ENCODE data around the gene RTTN. TPM values are rescaled to one million over a fixed set of nuclear protein-coding genes. Genes with fewer than 3 reads are reported as not detected.
"Not testable (repeated sequence)": the region's sequence is repeated elsewhere in the genome, so short reads cannot be mapped to it uniquely, and the experiment has no call there.

The RTTN gene
- total RNA-seq, 1 donor from 2014 or later = 12.2 TPM

DNA sequence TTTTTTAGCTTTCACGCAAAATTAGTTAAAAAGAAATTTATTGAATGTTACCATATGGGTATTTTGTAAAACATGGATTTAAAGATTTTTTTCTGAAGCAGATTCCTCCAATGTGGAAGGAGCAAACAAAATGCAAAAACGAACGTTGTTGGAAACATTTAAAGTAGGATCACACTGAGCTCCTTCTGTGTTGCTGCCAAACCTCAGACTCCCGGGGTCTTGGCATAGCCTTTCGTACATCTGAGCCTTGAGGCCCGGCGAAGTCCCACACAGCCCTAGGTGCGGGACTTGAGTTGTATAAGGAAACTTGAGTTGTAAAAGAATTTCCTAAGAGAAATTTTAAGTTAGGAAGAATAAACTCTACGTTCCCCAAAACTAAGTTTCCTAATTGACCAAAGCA lies 205.8 kb downstream of the RTTN start:
- no peak for DNase-seq (ENCODE audit: low spot score)
- intact Hi-C loops (cut with DNase I) = loop anchor here (5.0 kb wide), 1 partner anchor 48 kb away; no protein-coding TSS in a partner anchor

DNA sequence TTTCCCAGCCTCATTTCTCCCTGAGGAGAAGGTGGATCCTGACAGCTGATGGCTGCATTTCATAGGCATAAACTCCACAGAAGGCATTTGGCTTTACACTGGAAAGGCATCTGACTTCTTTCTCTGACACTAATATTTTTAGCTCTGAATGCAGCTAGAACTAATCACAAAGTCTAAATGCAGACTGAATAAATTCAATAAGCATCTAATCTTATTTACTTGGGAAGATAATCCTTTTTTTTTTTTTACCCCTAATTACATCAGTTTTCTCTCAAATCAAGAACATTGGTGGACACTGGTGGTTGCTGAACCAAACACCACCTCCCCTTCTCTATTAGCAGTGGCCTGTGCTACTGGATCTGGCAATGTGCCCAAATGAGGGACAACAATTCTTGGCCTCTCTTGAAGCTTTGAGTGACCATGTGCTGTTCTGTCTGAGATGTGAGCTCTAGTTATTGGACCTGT lies 206.9 kb downstream of the RTTN start:
- no peak for DNase-seq (ENCODE audit: low spot score)
- intact Hi-C loops (cut with DNase I) = loop anchor here (5.0 kb wide), 1 partner anchor 49 kb away; no protein-coding TSS in a partner anchor

DNA sequence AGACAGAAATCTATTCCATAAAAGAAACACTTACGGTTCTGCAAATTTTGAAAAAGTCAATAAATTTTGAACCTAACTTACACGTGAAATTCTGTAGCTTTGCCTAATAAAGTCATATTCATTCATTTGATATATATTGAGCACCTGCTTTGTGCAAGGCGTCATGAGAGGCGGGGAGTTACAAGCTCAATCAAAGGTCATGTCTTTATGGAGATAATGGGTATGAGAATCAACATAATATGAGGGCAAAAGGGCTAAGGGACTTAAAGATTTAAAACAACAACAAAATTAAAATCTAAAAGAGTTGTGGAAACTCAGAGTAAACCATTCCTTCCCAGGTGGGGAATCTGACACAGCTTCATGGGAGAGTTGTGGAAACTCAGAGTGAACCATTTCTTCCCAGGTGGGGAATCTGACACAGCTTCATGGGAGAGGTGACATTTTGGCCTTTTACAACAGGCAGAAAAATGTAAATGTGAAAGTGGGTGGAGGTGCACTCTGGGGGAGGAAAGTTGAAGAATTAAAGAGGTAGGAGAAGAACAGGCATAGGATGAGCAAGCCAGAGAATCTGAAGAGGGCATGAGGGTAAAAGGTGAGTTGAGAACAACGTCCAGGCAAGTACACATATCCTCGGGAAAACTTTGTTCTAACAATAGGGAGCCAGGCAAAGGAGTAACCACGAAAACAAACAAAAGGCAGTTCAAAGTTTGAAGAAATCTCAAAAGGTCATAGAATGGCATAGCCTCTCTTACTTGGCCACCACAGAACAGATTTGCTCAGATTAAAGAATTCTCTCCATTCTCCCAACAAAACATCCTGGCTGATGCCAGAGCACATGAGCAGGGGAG lies 208.3 kb downstream of the RTTN start:
- intact Hi-C loops (cut with DNase I) = loop anchor here (5.0 kb wide), 1 partner anchor 50 kb away; no protein-coding TSS in a partner anchor
- no peak for DNase-seq (ENCODE audit: low spot score)

DNA sequence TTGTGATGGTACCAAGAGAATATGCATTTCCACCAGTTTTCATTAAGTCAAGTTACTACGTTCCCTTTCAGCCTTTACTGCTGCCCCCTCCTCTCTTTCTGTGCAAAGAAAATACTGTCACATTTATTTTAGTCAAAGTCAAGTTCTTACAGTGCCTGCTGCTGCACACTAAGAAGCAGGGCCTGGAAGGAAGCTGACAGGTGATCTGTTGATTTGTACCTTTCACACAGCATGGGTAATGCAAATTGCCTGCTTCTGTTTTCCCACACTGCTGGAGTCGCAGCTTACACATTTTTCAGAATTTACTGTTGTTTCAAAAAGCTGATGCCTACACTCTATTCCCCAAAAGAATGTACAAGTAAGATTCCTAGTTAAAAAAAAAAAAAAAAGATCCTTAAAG lies 209.1 kb downstream of the RTTN start:
- DNase-seq (ENCODE audit: low spot score) = no peak
- intact Hi-C loops (cut with DNase I) = loop anchor here (5.0 kb wide), 1 partner anchor 51 kb away; no protein-coding TSS in a partner anchor

DNA sequence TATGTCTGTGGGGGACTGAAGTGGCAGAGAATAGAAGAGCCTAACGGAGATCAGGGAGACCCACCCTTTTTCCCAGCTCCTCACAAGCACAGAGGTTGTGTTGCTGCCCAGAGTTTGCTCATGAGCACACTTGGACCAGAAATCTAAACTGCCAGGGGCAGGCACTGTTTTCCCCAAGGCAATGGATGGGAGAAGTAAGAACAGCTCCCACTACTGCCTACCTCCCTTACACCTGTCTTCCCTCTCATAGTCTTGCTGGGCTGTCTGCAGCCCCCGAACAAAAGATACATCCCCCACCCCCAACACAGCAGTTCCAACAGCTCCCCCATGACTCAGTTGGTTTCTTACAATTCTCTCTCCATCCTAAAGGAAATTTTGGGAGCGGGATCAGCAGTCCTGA lies 209.7 kb downstream of the RTTN start:
- DNase-seq (ENCODE audit: low spot score) = no peak
- intact Hi-C loops (cut with DNase I) = loop anchor here (5.0 kb wide), 1 partner anchor 52 kb away; no protein-coding TSS in a partner anchor

DNA sequence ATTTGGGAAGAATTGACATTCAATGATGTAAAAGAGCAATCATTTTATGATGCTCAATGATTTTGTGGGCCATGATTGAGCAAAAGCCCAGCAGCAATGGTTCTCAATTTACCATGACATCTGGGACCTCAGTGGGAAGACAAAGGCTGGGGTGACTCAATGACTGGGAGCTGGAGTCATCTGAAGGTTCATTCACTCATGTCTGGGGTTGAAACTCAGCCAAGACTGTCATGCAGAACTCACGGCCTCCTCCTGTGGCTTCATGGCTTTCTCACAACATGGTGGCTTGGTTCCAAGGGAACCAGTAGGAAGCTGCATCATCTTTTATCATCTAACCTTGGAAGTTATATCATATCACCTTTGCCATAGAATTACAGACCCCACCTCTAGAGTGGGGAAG lies 212.7 kb downstream of the RTTN start:
- intact Hi-C loops (cut with DNase I) = no loop called here
- DNase-seq (ENCODE audit: low spot score) = no peak

DNA sequence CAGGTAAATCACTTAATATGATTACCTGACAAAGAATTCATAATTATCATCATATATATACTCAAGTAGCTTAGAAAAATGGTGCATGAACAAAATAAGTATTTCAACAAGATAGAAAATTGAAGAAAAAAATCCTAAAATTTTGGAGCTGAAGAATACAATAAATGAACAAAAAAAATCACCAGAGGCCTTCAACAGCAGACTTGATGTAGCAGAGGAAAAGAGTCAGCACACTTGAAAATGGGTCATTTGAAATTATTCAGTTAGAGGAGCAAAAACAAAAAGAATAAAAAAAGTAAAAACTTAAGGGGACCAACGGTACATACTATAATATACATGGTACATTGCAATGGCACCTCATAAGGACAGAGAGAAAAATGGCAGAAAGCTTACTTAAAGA lies 217.6 kb downstream of the RTTN start:
- intact Hi-C loops (cut with DNase I) = no loop called here
- no peak for DNase-seq (ENCODE audit: low spot score)

DNA sequence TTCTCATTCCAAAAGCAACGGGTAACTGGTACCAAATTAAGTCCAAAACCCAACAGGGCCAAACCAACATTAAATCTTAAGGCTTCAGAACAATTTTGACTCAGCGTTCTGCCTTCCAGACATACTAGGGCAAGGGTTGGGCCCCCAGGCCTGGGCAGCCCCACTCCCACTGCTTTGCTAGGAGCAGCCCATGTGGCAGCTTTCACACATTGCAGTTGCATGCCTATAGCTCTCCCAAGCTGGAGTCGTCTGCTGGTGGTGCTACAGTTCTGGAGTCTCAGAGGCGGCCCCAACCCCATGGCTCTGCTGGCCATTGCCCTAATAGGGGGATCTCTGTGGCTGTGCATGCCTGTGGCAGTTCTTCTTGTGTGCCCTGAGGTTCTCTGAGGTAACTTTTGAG lies 220.2 kb downstream of the RTTN start:
- intact Hi-C loops (cut with DNase I) = no loop called here
- no peak for DNase-seq (ENCODE audit: low spot score)

DNA sequence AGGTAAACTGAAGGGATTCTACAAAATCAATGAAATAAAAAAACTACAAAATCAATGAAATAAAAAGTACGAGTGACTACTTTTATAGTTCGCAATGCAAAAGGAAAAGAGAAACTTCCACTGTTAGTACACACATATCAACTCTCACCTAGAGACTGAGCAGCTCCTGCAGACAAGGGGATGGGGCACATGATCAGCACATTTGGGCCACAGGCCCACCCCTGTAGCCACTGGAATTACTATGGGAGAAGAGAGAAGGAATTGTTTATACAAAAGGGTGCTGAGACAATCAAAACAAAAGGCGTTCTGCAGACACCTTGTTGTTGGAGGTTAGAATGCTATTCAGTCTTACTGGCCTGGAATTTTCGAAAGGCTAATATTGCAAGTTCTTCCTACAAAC lies 223.1 kb downstream of the RTTN start:
- no peak for DNase-seq (ENCODE audit: low spot score)
- intact Hi-C loops (cut with DNase I) = no loop called here

DNA sequence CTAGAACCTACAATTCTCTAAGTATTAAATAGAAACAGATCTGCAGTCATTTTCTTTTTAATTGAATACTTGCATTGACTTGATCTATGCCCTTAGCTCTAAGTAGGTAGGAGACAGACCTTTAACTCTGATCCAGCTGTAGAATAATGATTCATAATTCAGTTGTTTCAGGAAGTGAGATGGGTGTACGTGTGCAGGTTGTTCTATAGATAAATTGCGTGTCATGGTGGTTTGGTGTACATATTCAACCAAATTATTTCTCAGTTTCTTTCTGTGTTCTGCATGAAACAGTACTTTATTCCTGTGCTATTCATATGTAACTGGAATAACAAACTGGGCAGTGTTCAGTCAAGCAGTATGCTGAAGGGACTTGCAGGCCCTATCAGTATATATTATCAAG lies 223.5 kb downstream of the RTTN start:
- intact Hi-C loops (cut with DNase I) = no loop called here

DNA sequence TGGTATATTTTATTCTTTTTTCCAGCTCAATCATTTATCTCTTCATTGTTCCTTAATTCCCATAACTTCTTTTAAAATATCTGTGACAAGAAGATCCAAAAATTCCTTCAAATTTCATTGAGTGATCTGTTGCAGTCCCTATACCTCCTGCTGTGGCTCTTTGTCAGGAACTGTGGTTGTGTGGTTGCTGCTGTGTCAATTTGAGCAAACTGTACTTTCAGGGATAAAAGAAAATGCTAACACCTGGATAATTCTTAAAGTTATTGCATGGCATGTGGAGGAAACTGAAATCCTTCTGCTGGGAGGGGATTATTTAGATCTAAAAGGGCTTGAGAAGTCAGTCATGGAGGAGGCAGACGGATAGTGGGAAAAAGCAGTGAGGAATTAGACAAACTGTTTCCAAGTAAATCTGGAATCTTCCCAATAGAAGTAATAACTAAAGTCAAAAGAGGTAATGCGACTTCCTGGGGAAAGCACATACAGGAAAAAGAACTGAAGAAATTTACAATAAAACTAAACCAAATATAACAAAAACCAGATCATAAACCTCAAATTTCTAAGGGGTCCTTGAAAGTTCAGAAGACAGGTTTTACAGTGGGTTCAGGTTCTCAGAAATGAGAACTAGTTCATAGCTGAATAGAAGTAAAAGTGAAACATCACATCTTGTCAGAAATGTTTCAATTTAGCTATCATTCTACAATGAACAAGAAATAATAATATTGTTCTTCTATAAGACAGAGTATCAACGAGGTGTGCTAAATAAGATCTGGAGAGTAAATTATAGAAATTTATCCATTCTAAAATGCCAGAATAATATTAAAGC lies 224.3 kb downstream of the RTTN start:
- no peak for DNase-seq (ENCODE audit: low spot score)
- intact Hi-C loops (cut with DNase I) = no loop called here

More for the DNA sequence above, 223.5 kb downstream of the RTTN start:
- no peak for DNase-seq (ENCODE audit: low spot score)

DNA sequence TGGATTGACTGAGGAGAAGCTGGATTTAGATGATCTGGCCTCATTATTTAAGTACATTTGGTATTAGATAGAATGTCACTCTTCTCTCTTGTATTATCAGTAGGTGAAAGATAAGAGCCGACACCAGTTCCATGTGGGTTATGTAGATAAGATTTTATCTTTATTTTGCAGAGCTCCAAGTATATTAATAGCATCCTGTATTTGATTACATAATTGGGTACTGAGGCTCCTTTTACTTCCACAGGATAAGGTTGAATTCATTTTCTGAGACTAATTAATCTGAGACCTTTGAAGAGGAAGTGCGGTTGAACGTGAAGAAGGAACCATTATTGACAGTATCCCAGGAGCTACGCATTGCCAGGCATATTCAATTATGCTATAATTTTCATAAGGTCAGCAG lies 225.0 kb downstream of the RTTN start:
- DNase-seq (ENCODE audit: low spot score) = no peak
- intact Hi-C loops (cut with DNase I) = no loop called here

DNA sequence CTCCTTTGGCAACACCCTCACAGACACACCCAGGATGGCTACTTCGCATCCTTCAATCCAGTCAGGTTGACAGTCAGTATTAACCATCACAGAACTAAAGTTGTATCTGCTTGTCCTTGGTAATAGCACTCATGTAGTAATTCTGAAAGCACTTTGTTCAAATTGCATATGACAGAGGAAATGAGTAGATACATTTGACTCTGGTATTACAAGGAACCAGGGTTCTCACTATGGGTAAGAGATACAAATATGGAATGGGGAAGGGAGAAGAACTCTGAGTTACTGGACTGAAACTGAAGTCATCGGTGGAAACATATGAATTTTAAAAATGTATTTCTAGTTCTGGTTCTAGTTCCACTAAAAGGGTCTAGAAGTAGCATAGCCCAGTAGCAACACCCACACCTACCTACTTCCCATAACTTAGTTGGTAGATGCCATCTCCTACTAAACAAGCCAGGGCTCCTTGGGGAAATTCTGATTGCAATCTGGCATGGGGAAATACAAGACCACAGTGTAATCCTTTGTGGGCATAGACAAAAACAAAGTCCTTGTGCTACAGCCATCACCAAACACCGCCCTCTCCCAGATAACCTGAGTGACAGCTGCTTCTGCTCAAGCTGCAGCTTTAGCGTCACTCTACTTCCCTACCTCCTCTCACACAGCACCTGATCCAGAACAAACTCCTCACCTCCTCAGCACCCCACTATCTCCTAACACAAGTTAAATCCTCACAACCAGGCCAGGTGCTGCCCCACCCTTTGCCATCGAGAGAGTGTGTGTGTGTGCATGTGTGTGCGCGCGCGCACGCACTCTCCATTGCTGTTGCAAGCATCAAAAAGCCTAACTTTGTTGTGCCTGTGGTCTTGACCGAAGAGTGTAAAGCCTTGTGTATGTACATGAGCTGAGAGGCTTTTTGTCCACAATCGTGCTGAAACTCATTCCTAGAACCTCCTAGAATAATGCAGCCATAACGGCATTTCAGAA lies 226.5 kb downstream of the RTTN start:
- intact Hi-C loops (cut with DNase I) = no loop called here

DNA sequence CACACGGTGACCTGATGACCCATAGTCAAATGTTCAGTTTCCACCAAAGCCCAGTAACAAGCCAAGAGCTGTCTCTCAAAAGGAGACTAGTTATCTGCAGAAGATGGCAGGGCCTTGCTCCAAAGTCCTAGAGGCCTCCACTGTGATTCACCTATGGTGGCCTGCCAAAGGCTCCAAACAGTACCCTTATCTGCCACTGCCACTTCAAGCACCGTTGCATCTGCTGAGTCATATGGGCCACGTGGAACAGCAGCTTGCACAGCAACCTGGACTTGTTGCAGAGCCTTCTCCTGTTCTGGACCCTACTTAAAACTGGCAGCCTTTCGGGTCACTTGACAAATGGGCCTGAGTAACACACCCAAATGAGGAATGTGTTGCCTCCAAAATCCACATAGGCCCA lies 230.2 kb downstream of the RTTN start:
- intact Hi-C loops (cut with DNase I); DNase-seq (ENCODE audit: low spot score): not testable (repeated sequence)

More for the DNA sequence above, 226.5 kb downstream of the RTTN start:
- DNase-seq (ENCODE audit: low spot score) = no peak

DNA sequence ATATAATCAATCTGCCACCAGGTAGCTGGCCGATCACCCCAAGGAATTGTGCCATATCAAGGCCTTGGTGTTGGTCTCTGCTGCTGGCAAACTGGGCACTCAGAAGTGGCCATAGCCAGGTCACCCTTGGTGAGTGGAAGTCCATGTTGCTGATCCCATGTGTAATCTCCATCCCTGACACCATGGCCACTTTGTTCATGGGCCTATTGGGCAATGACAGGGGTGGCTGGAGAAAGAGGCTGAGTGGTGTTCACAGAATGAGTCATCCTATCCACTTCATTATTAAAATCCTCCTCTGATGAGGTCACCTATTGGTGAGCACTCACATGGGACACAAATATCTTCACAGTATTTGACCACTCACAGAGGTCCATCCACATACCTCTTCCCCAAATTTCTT lies 231.1 kb downstream of the RTTN start:
- DNase-seq (ENCODE audit: low spot score) = no peak
- intact Hi-C loops (cut with DNase I) = no loop called here

DNA sequence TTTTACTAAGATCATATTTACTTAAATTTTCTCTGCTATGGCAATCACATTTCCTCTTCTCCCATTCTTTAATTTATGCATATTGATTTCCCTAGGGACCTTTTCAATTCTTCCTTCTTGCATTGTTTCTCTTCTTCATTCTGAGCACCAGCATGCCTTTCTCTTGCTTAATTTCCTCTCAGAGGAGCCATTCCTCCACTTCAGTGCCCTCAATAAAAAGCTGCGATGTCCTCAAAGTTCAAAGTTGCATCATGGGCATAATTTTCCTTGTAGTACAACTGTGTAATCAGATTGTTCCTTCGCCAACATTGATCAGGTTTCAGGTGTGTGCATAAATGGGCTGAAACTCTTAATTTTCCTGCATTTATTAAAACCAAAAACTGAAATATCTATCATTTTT lies 236.0 kb downstream of the RTTN start:
- intact Hi-C loops (cut with DNase I) = no loop called here
- no peak for DNase-seq (ENCODE audit: low spot score)

DNA sequence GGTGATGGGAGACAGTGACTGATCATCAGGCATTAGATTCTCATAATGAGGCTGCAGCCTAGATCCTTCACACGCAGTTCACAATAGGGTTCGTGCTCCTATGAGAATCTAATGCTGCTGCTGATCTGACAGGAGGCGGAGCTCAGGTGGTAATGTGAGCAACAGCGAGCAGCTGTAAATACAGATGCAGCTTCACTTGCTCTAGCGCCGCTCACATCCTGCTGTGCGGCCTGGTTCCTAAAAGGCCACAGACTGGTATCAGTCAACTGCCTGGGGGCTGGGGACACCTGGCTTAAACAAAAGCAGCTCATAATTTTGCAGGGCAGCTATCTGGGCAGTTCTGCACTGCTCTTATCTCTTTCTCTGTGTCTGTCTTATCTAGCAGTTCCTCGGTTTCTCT lies 237.4 kb downstream of the RTTN start:
- intact Hi-C loops (cut with DNase I) = no loop called here
- no peak for DNase-seq (ENCODE audit: low spot score)

DNA sequence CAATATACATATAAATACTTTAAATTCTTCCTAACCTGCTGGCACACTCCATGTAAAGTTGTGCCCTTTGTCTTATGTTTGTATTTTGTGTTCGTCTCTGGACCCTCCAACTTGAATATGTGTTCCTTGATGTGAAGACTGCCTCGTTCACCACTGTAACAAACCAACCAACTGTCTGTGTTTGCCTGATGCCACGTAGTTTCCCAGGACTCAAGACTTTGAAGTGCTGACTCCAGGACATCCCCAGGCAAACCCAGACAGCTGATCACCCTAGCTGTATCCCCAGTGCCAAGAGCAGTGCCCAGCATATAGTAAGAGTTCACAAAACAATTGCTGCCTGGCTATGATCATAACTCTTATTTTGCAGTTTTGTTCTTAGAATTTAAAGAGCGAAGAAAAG lies 242.3 kb downstream of the RTTN start:
- intact Hi-C loops (cut with DNase I) = no loop called here
- DNase-seq (ENCODE audit: low spot score) = no peak

DNA sequence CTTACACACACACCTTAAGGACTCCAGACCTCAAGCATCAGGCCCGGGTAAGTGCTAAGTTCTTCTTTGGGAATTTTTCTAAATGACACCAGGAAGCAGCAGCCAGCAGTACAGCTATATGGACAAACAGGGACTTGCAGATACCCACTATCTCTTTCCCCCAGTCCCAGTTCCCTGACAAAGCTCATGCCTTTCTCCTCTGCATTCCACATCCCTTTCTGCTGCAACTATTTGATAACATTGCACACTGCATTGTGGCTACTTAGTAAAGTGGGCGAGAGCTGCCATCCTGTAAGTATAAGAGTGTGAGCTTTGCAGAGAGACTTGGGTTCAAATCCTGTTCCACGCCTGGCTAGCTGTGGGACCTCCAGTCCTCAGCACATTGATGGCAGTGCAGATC lies 243.8 kb downstream of the RTTN start:
- DNase-seq (ENCODE audit: low spot score) = no peak
- intact Hi-C loops (cut with DNase I) = no loop called here

Measured in cardiac septum (tissue), 1 donor.